ENCODE results near the gene PDGFB. TPM values are rescaled to one million over a fixed set of nuclear protein-coding genes. Genes with fewer than 3 reads are reported as not detected.

Gene PDGFB
- total RNA-seq, 1 donor from 2014 or later = 27.3 TPM

DNA sequence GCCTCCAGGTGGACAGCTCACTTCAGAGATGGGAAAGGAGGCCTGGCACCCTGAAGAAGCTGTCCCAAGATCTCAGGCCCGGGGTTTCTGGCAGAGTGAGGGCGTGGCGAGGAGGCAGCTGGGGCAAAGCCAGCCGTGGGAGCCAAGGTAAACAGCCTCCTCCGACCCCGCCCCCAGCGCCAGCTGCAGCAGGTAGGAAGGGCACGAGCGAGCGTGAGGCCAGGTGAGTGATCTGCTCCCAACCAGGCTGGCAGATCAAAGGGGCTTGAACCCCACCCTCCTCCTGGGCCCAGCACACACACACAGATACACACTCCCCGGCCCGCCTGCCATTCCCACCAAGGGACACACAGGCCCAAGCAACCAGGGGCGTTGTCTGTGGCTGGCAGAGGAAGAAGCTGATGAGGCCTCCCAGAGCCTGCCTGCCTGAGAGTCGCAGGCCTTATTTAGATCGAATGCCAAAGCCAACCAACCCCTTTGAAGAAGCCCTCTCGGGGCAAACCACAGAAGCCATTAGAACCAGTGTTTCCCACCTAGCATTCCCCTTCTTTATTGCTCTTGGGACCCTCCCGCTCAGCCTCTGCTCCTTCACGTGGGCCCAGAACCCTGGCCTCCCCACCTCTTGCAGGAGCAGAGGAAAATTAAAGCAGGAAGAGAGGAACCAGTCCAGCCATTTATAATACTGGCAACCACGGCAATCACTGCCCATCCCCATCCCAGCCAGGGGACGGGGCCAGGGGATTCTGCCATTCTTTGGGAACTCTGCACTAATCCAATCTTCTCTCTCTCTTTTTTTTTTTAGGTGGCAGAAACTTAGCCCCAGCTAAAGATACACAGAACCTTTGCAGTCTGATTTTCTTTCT lies 5.0 kb downstream of the PDGFB start:
- H3K4me3 ChIP-seq (ENCODE audit: insufficient read depth, low read depth, low read length) = no peak overlapping the region

DNA sequence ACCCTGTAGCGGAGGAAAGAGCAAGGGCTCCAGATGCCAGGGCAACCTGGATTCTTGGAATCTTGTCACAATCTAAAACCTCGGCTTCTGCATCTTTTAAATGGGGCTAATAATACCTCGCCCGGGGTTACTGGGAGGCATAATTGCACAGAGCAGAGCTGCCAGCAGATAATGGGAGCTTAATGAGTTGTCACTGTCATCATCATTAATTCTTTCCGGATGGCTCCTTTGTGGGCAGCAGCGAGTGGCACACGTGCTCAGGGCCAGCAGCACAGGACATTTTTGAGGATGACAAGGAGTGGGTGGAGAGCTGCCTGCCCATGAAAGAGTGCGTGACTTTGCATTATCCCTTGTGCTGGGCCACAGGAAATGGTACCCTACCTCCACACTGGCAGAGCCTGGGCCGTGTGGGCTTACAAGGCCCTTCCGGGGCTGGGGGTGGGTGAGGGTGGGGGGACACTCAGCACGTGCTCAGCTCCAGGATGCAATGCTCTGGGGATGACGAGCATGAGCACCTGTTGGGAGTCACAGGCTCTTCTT lies 5.7 kb downstream of the PDGFB start:
- no peak for DNase-seq (ENCODE audit: low read depth)
- Histone ChIP-seq H3K27me3 (ENCODE audit: insufficient read depth, low read length) (peaks cover 22% of the 10 kb centered on the region), H3K27ac (ENCODE audit: low read depth, low read length) (no peak overlapping the region), H3K4me3 (ENCODE audit: insufficient read depth, low read depth, low read length) (no peak overlapping the region), H3K79me2 (ENCODE audit: insufficient read depth, low read length) (no peaks in the 10 kb centered on the region), H2AFZ (ENCODE audit: low read depth, low read length) (no peak overlapping the region), H3K9me3 (ENCODE audit: insufficient read depth, low read depth, low read length) (no peaks in the 10 kb centered on the region), H3K36me3 (ENCODE audit: insufficient read depth, low read length) (no peaks in the 10 kb centered on the region), H3K9ac (ENCODE audit: low read length) (no peak overlapping the region), H4K20me1 (ENCODE audit: insufficient read depth, low read length) (peaks cover 4% of the 10 kb centered on the region), H3K4me2 (ENCODE audit: low read length) (no peak overlapping the region), H3K4me1 (ENCODE audit: insufficient read depth, low read length) (peaks cover 35% of the 10 kb centered on the region)
- peaks cover 4% of the 10 kb centered on the region for H3K36me3 Mint-ChIP-seq (ENCODE audit: low read depth, unreplicated experiment)
- peaks cover 30% of the 10 kb centered on the region for H3K4me1 Mint-ChIP-seq (ENCODE audit: low read depth, unreplicated experiment)
- FAIRE-seq = no peak
- H3K4me3 Mint-ChIP-seq (ENCODE audit: unreplicated experiment) = no peak overlapping the region
- peaks cover 3% of the 10 kb centered on the region for H3K27me3 Mint-ChIP-seq (ENCODE audit: low read depth, unreplicated experiment)
- TF ChIP-seq, protein P1, sequence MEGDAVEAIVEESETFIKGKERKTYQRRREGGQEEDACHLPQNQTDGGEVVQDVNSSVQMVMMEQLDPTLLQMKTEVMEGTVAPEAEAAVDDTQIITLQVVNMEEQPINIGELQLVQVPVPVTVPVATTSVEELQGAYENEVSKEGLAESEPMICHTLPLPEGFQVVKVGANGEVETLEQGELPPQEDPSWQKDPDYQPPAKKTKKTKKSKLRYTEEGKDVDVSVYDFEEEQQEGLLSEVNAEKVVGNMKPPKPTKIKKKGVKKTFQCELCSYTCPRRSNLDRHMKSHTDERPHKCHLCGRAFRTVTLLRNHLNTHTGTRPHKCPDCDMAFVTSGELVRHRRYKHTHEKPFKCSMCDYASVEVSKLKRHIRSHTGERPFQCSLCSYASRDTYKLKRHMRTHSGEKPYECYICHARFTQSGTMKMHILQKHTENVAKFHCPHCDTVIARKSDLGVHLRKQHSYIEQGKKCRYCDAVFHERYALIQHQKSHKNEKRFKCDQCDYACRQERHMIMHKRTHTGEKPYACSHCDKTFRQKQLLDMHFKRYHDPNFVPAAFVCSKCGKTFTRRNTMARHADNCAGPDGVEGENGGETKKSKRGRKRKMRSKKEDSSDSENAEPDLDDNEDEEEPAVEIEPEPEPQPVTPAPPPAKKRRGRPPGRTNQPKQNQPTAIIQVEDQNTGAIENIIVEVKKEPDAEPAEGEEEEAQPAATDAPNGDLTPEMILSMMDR (IDR thresholded peaks at IDR 0.05; ENCODE audit: insufficient read depth, low read depth, low read length) = no peak
- no peak for TF ChIP-seq EZH2 (IDR thresholded peaks at IDR 0.05; ENCODE audit: insufficient read depth, low read length)
- no peaks in the 10 kb centered on the region for H3K9me3 Mint-ChIP-seq (ENCODE audit: unreplicated experiment)
- H3K27ac Mint-ChIP-seq (ENCODE audit: unreplicated experiment) = no peak overlapping the region

More for the DNA sequence above, 5.0 kb downstream of the PDGFB start:
- peak overlapping the region; percentile 47 for H3K27ac Mint-ChIP-seq (ENCODE audit: unreplicated experiment)
- Histone ChIP-seq H3K4me2 (ENCODE audit: low read length) (no peak overlapping the region), H2AFZ (ENCODE audit: low read depth, low read length) (no peak overlapping the region), H3K27me3 (ENCODE audit: insufficient read depth, low read length) (peaks cover 25% of the 10 kb centered on the region), H3K36me3 (ENCODE audit: insufficient read depth, low read length) (no peaks in the 10 kb centered on the region), H3K27ac (ENCODE audit: low read depth, low read length) (no peak overlapping the region), H4K20me1 (ENCODE audit: insufficient read depth, low read length) (peaks cover 4% of the 10 kb centered on the region), H3K9ac (ENCODE audit: low read length) (no peak overlapping the region), H3K79me2 (ENCODE audit: insufficient read depth, low read length) (no peaks in the 10 kb centered on the region), H3K4me1 (ENCODE audit: insufficient read depth, low read length) (peaks cover 27% of the 10 kb centered on the region), H3K9me3 (ENCODE audit: insufficient read depth, low read depth, low read length) (no peaks in the 10 kb centered on the region)
- no peaks in the 10 kb centered on the region for H3K9me3 Mint-ChIP-seq (ENCODE audit: unreplicated experiment)
- peaks cover 4% of the 10 kb centered on the region for H3K36me3 Mint-ChIP-seq (ENCODE audit: low read depth, unreplicated experiment)
- FAIRE-seq (no peak), DNase-seq (ENCODE audit: low read depth) (no peak)
- peaks cover 3% of the 10 kb centered on the region for H3K27me3 Mint-ChIP-seq (ENCODE audit: low read depth, unreplicated experiment)
- TF ChIP-seq, protein P1 (IDR thresholded peaks at IDR 0.05; ENCODE audit: insufficient read depth, low read depth, low read length) = no peak
- TF ChIP-seq EZH2 (IDR thresholded peaks at IDR 0.05; ENCODE audit: insufficient read depth, low read length) = no peak
- H3K4me3 Mint-ChIP-seq (ENCODE audit: unreplicated experiment) = peak overlapping the region; percentile 92
- H3K4me1 Mint-ChIP-seq (ENCODE audit: low read depth, unreplicated experiment) = peaks cover 24% of the 10 kb centered on the region
